GM21360 (cell line): ENCODE measurements around the gene MYLK.

Experiments used
- ATAC-seq: cut with Tn5 transposase; IDR thresholded peaks from one replicate; pipeline ENCODE4 v1.9.1; 2021; ENCODE audit warnings: mild to moderate bottlenecking, moderate library complexity; ENCODE audit not compliant: unreplicated experiment

MYLK gene

GRCh38 chr3:123684209-123684608 is 199.9 kb downstream of the MYLK start:
- ATAC-seq: no peak

GRCh38 chr3:123683505-123684154 is 200.5 kb downstream of the MYLK start:
- no peak for ATAC-seq

DNA sequence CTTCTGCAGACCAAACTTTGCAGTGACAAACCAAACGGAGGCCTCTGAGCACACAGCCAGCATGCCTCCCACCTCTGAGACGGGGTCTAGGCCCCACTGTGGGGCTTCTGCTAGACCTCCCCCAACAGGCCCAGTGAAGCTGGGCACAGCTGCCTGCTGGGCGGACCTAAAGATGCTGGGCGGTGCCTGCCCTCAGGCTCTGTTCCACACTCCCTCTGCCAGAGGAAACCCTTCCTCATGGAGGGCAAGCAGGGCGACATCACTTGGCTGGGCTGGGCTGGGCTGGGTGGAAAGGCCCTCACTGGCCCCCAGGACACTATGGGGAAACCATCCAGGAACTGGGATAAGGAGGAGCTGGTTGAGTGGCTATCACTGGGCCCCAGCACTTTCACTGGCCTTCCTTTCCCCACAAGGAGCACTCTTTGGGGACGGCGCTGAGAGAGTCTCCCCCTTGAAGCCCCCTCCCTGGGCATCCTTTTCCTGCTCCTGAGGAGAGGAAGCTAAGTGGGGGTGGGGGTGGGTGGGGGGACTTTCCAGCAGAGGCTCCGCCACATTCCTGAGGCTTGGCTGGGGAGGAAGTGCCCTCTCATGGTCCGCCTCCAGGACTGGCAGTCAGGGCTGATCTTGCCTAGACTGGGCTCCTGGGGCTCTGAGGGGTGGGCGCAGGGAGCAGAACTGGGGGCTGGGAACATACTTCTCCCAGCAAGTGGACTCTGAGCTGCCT is 201.2 kb downstream of the MYLK start:
- no peak for ATAC-seq

DNA sequence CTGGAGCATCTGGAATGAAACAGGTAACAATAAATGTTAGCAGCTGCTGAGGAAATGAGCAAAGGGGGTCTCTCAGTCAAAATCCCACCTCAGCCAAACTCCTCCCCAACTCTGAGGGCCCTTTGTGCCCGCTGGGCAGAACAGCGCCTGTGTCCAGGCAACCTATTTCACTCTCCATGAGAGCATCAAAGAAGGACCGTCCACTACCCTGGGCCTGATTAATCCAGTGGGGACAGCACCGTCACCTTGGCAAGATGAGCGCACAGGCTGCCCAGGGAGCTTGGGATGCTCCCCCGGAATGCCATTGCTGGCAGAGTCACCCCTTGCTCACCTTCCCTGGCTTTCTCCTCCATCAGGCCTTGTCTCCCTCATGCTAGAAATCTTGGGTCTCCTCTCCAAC is 201.8 kb downstream of the MYLK start:
- ATAC-seq: no peak

- no peak for ATAC-seq
Measured at GRCh38 chr3:123679712-123680386, 204.3 kb downstream of the MYLK start.

DNA sequence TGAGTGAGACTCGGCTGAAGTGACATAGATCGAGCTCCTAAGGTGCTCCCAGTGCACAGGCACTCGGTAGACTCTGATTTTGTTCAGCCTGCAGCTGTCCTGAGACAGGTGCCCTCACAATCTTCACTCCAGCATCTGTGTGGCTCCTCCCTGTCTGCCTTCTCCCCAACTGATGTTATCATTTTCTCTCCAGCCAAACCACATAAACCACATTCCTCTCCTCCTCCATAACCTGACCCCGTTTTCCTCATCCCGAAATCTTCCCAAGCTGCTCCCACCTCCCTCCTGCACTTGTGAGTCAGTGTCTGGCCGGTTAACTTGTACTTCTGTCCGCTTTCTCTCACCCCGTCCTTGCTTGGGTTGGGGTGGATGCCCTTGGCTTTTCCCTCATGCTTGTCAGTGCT is 206.0 kb downstream of the MYLK start:
- ATAC-seq: no peak

- ATAC-seq: no peak
Measured at GRCh38 chr3:123672429-123673146, 211.5 kb downstream of the MYLK start.

- no peak for ATAC-seq
Measured at GRCh38 chr3:123670743-123671142, 213.4 kb downstream of the MYLK start.

- ATAC-seq: no peak
Measured at GRCh38 chr3:123668906-123669305, 215.2 kb downstream of the MYLK start.

GRCh38 chr3:123667784-123668183 is 216.3 kb downstream of the MYLK start:
- no peak for ATAC-seq

DNA sequence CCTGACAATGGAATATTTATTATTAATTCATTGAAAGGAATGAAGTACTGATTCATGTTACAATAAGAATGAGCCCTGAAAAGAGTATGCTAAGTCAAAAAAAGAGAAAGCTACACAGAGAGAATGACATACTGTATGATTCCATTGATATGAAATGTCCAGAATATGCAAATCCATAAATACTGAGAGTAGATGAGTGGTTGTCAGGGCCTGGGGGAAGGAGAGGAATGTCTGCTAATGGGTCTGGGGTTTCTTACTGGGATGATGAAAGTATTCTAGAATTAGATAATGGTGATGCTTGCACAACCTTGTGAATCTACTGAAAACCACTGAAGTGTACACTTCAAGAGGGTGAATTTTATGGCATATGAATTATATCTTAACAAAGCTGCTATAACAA is 219.4 kb downstream of the MYLK start:
- ATAC-seq: no peak

DNA sequence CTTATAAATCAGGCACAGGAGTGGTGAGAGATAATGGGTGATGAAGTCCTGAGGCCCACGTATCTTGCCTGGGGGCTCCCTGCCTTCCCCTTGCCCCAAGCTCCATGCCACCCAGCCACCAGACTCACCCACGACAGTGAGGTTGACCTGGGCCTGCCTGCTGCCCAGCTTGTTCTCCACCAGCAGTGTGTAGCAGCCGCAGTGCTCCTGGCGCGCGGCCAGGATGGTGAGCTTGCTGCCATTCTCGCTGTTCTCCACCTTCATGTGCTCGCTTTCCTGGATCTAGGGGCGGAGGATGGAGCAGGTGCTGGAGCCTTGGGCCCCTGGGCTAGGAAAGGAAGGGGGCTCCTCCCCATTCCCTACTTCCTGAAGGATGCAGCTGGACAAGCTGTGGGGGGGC is 220.2 kb downstream of the MYLK start:
- ATAC-seq: no peak

DNA sequence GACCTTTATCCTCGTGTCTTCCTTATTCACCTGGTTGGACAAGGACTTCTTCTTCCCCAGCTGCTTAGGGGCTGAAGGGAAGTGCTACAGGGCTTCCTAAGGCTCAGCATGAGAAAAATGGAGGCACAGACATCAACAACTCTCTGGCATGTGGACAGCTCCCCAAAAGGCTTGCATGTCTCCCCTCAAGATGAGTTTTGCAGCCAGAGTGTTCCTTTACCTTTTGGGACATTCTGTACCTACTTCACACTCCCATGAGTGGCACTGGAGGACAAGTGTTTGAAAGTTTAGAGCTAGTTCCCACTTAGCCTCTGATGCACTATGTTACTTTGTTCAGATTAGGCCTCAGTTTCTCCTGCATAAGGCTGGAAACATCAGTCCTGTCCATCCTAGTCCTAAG is 222.2 kb downstream of the MYLK start:
- ATAC-seq: no peak

DNA sequence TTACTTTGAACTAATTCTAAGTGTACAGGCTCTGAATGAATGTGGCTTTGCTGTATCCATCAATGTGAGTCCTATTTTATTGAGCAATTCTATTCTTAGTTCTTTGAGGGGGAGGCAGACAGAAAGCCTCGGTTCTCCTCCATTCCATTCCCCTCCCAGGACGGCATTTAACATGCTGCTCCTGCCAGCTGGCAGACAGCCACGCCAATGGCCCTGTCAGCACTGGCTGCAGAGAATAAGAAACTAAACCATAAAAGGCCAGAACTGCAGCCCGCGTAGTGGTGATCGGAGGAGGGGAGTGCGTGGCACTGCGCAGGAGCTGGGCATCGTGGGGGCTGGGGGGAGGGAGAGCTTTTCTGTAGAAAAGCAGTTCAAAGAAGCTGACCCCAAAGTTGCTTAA is 223.2 kb downstream of the MYLK start:
- no peak for ATAC-seq

DNA sequence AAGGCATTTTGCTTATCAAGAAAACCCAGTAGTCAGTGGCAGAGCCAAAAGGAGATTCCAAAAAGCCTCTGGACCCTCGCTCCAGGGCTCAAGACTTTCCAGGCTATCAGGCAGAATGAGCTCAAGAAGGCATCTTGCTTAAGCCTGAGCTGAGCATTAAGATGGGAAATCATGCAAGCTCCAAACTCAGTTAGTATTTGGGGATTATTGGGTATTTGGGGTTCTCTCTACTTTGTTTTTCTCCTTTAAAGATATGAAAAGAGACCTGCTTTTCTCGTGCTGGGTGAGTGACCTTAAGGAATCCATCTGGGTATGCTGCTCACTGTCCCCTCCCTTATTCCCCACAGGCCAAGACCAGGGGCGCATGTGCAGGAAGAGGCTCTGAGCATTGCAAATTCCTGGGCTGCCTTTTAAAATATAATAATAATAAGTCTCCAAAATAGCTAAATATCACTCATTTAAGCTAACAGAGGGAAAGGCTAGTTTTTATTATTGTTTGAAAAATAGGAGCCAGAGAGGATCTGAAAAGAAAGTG is 223.9 kb downstream of the MYLK start:
- no peak for ATAC-seq

- no peak for ATAC-seq
Measured at GRCh38 chr3:123658852-123659206, 225.3 kb downstream of the MYLK start.

- ATAC-seq: no peak
Measured at GRCh38 chr3:123658118-123658851, 225.8 kb downstream of the MYLK start.

DNA sequence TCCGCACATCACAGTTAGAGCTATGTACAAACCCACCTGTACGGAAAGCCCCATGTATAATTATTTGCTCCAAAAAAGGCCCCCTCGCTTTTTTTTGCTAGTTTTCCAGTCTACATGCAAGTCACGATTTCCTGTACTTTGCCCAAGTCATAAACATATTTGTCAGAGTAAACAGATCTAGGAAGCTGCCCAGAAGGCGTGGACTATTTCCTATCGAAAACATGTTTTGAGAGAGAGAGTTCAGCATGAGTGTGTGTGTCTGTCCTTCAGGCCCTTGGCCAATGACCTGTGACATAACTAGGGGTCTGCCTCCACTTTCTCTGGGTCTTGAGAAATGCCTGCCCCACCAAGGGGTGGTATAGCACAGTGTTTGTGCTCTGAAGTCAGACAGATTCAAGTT is 226.6 kb downstream of the MYLK start:
- no peak for ATAC-seq

DNA sequence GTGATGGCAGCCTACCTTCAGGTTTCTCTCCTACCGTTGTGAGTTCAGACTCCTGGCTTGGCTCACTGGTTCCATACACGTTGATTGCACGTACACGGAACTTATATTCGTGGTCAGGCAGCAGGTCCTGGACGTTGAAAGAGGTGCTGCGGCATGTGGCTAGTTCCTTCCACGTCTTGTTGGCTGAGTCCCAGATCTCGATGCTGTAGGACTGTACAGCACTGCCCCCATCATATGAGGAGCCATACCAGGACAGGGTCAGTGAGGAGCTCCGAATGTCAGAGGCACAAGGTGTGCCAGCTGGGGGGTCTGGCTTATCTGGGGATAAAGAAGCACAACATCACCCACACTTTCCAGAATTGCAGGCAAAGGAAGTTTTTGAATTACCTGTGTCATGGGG is 227.0 kb downstream of the MYLK start:
- ATAC-seq: no peak

GRCh38 chr3:123656691-123657090 is 227.4 kb downstream of the MYLK start:
- no peak for ATAC-seq

DNA sequence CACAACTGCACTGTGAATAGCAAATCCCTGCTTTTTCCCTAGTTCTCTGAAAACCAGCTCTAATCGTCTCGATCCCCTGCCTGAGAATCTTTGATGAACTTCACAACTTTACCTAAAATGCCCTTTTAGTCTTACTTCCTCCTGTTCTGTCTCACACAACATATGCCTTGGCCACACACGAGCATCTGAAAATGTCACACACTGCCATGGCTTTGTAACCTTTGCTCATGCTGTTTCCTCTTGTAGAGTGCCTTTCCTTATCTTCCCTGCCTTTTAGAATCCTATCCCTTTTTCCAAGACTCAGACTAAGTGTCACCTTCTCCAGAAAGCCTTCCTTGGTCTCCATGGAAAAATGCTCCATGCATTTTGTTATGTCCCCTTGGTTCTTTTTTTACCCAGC is 227.9 kb downstream of the MYLK start:
- no peak for ATAC-seq
